Glomerular visceral epithelial cell (primary cell): ENCODE results near the gene CAPN12.

ENCODE experiments used
- DNase-seq: peaks from one replicate; pipeline ENCODE4 v3.0.0-alpha.2; 2016; ENCODE audit errors: extremely low spot score

Gene CAPN12

GRCh38 chr19:38697197-38697596, 47.1 kb downstream of the CAPN12 start:
- DNase-seq: no peak

- DNase-seq: no peak
These were observed 47.6 kb downstream of the CAPN12 start for GRCh38 chr19:38696729-38697055.

- no peak for DNase-seq
These were observed 48.2 kb downstream of the CAPN12 start for GRCh38 chr19:38695832-38696728.

GRCh38 chr19:38695317-38695683, 49.0 kb downstream of the CAPN12 start:
- DNase-seq: no peak

- DNase-seq: peak; percentile 97
These were observed 50.7 kb downstream of the CAPN12 start for GRCh38 chr19:38693380-38694223.

GRCh38 chr19:38692458-38693379, 51.6 kb downstream of the CAPN12 start:
- no peak for DNase-seq

- peak; percentile 95 for DNase-seq
These were observed 52.3 kb downstream of the CAPN12 start for GRCh38 chr19:38691938-38692457.

GRCh38 chr19:38690832-38691231, 53.4 kb downstream of the CAPN12 start:
- DNase-seq: no peak

- DNase-seq: no peak
These were observed 54.1 kb downstream of the CAPN12 start for GRCh38 chr19:38690146-38690545.

GRCh38 chr19:38687837-38688378, 56.4 kb downstream of the CAPN12 start:
- no peak for DNase-seq

GRCh38 chr19:38686530-38686888, 57.8 kb downstream of the CAPN12 start:
- no peak for DNase-seq

- peak; percentile 81 for DNase-seq
These were observed 58.4 kb downstream of the CAPN12 start for GRCh38 chr19:38685666-38686529.

GRCh38 chr19:38684862-38685665, 59.2 kb downstream of the CAPN12 start:
- DNase-seq: no peak

- peak; percentile 97 for DNase-seq
These were observed 60.0 kb downstream of the CAPN12 start for GRCh38 chr19:38684078-38684861.

GRCh38 chr19:38683393-38684077, 60.7 kb downstream of the CAPN12 start:
- DNase-seq: peak; percentile 100

GRCh38 chr19:38682872-38683392, 61.3 kb downstream of the CAPN12 start:
- no peak for DNase-seq

GRCh38 chr19:38682195-38682867, 61.9 kb downstream of the CAPN12 start:
- no peak for DNase-seq
